ENCODE measurements around the gene PYGB.

PYGB gene

GRCh38 chr20:25207149-25207959, 40.5 kb upstream of the PYGB start (continued):
- TF ChIP-seq, protein P1, sequence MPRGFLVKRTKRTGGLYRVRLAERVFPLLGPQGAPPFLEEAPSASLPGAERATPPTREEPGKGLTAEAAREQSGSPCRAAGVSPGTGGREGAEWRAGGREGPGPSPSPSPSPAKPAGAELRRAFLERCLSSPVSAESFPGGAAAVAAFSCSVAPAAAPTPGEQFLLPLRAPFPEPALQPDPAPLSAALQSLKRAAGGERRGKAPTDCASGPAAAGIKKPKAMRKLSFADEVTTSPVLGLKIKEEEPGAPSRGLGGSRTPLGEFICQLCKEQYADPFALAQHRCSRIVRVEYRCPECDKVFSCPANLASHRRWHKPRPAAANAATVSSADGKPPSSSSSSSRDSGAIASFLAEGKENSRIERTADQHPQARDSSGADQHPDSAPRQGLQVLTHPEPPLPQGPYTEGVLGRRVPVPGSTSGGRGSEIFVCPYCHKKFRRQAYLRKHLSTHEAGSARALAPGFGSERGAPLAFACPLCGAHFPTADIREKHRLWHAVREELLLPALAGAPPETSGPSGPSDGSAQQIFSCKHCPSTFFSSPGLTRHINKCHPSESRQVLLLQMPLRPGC (tag by site-specific recombination; IDR thresholded peaks at IDR 0.05), result no peak

DNA sequence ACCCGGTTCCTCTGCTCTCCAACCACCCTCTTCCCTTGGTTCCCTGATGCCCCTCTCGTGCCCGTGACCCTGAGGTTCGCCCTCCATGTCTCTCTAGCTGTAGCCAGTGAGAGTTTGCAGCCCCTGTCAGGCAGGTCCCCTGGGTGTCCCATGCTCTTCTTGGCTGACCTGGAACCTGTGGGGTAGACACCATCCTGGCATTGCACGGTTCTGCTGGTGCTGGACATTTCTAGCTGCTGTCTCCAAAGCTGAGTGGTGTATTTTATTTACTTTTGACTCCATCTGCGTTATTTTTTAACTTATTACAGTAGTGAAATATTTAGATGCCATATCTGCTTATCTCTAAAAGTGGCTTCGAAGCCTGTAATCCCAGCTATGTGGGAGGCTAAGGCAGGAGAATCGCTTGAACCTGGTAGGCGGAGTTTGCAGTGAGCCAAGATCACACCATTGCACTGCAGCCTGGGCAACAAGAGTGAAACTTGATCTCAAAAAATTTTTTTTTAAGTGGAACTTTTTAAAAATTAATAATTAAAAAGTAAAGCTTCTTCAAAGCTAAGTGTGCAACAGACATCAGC, 39.8 kb upstream of the PYGB start:
- no peak overlapping the region for H3K4me3 ChIP-seq (ENCODE audit: low read depth, low read length)
- ChIA-PET POLR2A (no interaction called here), CTCF (interaction anchor here (1.3 kb wide), 1 partner anchor 39 kb away, joined by 4 read pairs; no protein-coding TSS in a partner anchor)
- no peaks in the 10 kb centered on the region for H3K4me1 ChIP-seq (ENCODE audit: control insufficient read depth, insufficient read depth, low read length)
- H3K27ac ChIP-seq (ENCODE audit: extremely low read depth, low read depth, low read length), result no peak overlapping the region
- no peaks in the 10 kb centered on the region for H3K9me3 ChIP-seq (ENCODE audit: control insufficient read depth, insufficient read depth, low read depth, low read length)
- TF ChIP-seq SCRT2 (tag by site-specific recombination; IDR thresholded peaks at IDR 0.05), result no peak
- no peak for TF ChIP-seq WT1 (tag by site-specific recombination; IDR thresholded peaks at IDR 0.05)
- no peak for TF ChIP-seq ZNF623 (tag by site-specific recombination; IDR thresholded peaks at IDR 0.05)
- 0 out of 2 replicates have a peak, but pooled peaks have one; percentile 12 for TF ChIP-seq EGR2 (tag by site-specific recombination; IDR thresholded peaks at IDR 0.05; ENCODE audit: low read depth)
- peaks cover 5 to 36% of the 10 kb centered on the region in 2 experiments; a peak in 2 of 3 replicates for H3K36me3 ChIP-seq (ENCODE audit: control insufficient read depth in 2 of 2, insufficient read depth in 1 of 2, low read length in 2 of 2)

GRCh38 chr20:25209400-25209799, 38.5 kb upstream of the PYGB start:
- Histone ChIP-seq H3K36me3 (ENCODE audit: control insufficient read depth in 2 of 2, insufficient read depth in 1 of 2, low read length in 2 of 2) (peaks cover 9 to 49% of the 10 kb centered on the region in 2 experiments; a peak in 2 of 3 replicates), H3K27ac (ENCODE audit: extremely low read depth, low read depth, low read length) (no peak overlapping the region), H3K9me3 (ENCODE audit: control insufficient read depth, insufficient read depth, low read depth, low read length) (no peaks in the 10 kb centered on the region), H3K4me3 (ENCODE audit: low read depth, low read length) (no peak overlapping the region), H3K4me1 (ENCODE audit: control insufficient read depth, insufficient read depth, low read length) (no peaks in the 10 kb centered on the region)
- ChIA-PET CTCF (interaction anchor here (0.7 kb wide), 1 partner anchor 46 kb away, joined by 5 read pairs; no protein-coding TSS in a partner anchor), POLR2A (no interaction called here)
- no peak for TF ChIP-seq ZBTB1 (tag by site-specific recombination; IDR thresholded peaks at IDR 0.05)
- TF ChIP-seq ZNF433 (tag by site-specific recombination; IDR thresholded peaks at IDR 0.05; ENCODE audit: low read depth), result no peak
- no peak for TF ChIP-seq ZNF157 (tag by site-specific recombination; IDR thresholded peaks at IDR 0.05)
- TF ChIP-seq GFI1B (tag by site-specific recombination; IDR thresholded peaks at IDR 0.05), result no peak
- no peak for TF ChIP-seq OVOL3 (tag by site-specific recombination; IDR thresholded peaks at IDR 0.05)
- TF ChIP-seq, protein P2, sequence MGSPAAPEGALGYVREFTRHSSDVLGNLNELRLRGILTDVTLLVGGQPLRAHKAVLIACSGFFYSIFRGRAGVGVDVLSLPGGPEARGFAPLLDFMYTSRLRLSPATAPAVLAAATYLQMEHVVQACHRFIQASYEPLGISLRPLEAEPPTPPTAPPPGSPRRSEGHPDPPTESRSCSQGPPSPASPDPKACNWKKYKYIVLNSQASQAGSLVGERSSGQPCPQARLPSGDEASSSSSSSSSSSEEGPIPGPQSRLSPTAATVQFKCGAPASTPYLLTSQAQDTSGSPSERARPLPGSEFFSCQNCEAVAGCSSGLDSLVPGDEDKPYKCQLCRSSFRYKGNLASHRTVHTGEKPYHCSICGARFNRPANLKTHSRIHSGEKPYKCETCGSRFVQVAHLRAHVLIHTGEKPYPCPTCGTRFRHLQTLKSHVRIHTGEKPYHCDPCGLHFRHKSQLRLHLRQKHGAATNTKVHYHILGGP (tag by site-specific recombination; IDR thresholded peaks at IDR 0.05), result no peak
- TF ChIP-seq ZBTB48 (tag by site-specific recombination; IDR thresholded peaks at IDR 0.05), result no peak
- TF ChIP-seq, protein P3, sequence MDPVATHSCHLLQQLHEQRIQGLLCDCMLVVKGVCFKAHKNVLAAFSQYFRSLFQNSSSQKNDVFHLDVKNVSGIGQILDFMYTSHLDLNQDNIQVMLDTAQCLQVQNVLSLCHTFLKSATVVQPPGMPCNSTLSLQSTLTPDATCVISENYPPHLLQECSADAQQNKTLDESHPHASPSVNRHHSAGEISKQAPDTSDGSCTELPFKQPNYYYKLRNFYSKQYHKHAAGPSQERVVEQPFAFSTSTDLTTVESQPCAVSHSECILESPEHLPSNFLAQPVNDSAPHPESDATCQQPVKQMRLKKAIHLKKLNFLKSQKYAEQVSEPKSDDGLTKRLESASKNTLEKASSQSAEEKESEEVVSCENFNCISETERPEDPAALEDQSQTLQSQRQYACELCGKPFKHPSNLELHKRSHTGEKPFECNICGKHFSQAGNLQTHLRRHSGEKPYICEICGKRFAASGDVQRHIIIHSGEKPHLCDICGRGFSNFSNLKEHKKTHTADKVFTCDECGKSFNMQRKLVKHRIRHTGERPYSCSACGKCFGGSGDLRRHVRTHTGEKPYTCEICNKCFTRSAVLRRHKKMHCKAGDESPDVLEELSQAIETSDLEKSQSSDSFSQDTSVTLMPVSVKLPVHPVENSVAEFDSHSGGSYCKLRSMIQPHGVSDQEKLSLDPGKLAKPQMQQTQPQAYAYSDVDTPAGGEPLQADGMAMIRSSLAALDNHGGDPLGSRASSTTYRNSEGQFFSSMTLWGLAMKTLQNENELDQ (tag by site-specific recombination; IDR thresholded peaks at IDR 0.05; ENCODE audit: low read depth), result no peak
- TF ChIP-seq ZNF530 (tag by site-specific recombination; IDR thresholded peaks at IDR 0.05; ENCODE audit: low read depth), result no peak
- no peak for TF ChIP-seq HOXD13 (CRISPR knock-in tag; IDR thresholded peaks at IDR 0.05; ENCODE audit: borderline replicate concordance)
